Islet of Langerhans (tissue), 1 donor: ENCODE measurements around the gene GAS6.
"Not testable (repeated sequence)": the region's sequence is repeated elsewhere in the genome, so short reads cannot be mapped to it uniquely, and the experiment has no call there.

ENCODE experiments used
- FAIRE-seq: peaks from one replicate; lab custom pipeline; 2011; peaks lifted over from hg19 to GRCh38; lab: Jason Lieb, UNC

The GAS6 gene

GRCh38 chr13:113863524-113864272 lies at the start of gene GAS6:
Gene GAS6, minus strand, starts transcription at chr13:113864076. Its CDS starts 156 bp downstream, at chr13:113863920.
- no peak for FAIRE-seq

GRCh38 chr13:113913408-113913807 lies 49.5 kb upstream of the GAS6 start:
- not testable (repeated sequence) for FAIRE-seq

- FAIRE-seq, result no peak
Measured at GRCh38 chr13:113912596-113912995, 48.7 kb upstream of the GAS6 start.

GRCh38 chr13:113907635-113908617 lies 44.0 kb upstream of the GAS6 start:
- no peak for FAIRE-seq

GRCh38 chr13:113906571-113906970 lies 42.7 kb upstream of the GAS6 start:
- FAIRE-seq, result no peak

GRCh38 chr13:113905942-113906341 lies 42.1 kb upstream of the GAS6 start:
- FAIRE-seq, result no peak

GRCh38 chr13:113905018-113905417 lies 41.1 kb upstream of the GAS6 start:
- no peak for FAIRE-seq

GRCh38 chr13:113904411-113904810 lies 40.5 kb upstream of the GAS6 start:
- no peak for FAIRE-seq

- FAIRE-seq, result no peak
Measured at GRCh38 chr13:113903912-113904311, 40.0 kb upstream of the GAS6 start.

- FAIRE-seq, result no peak
Measured at GRCh38 chr13:113902986-113903775, 39.3 kb upstream of the GAS6 start.

GRCh38 chr13:113902481-113902880 lies 38.6 kb upstream of the GAS6 start:
- FAIRE-seq, result no peak

GRCh38 chr13:113901642-113902041 lies 37.8 kb upstream of the GAS6 start:
- no peak for FAIRE-seq

- FAIRE-seq, result no peak
Measured at GRCh38 chr13:113901231-113901630, 37.4 kb upstream of the GAS6 start.

- no peak for FAIRE-seq
Measured at GRCh38 chr13:113900646-113901045, 36.8 kb upstream of the GAS6 start.

GRCh38 chr13:113898391-113898790 lies 34.5 kb upstream of the GAS6 start:
- FAIRE-seq, result no peak

GRCh38 chr13:113897966-113898365 lies 34.1 kb upstream of the GAS6 start:
- FAIRE-seq, result no peak

GRCh38 chr13:113897161-113897560 lies 33.3 kb upstream of the GAS6 start:
- FAIRE-seq, result no peak

GRCh38 chr13:113895436-113895835 lies 31.6 kb upstream of the GAS6 start:
- no peak for FAIRE-seq

- no peak for FAIRE-seq
Measured at GRCh38 chr13:113890774-113891480, 27.1 kb upstream of the GAS6 start.

GRCh38 chr13:113889467-113889866 lies 25.6 kb upstream of the GAS6 start:
- no peak for FAIRE-seq

GRCh38 chr13:113888701-113889330 lies 24.9 kb upstream of the GAS6 start:
- no peak for FAIRE-seq
